ENCODE results near the gene CD22. TPM values are rescaled to one million over a fixed set of nuclear protein-coding genes. Genes with fewer than 3 reads are reported as not detected.

CD22 gene
- polyA plus RNA-seq, 1 experiment: not detected

GRCh38 chr19:35381318-35381717 is 52.3 kb downstream of the CD22 start:
- H3K9me3 ChIP-seq (ENCODE audit: control insufficient read depth, insufficient read depth, low read length): peaks cover 5% of the 10 kb centered on the region; the same call in 1 of the 2 replicates
- H3K4me3 ChIP-seq (ENCODE audit: low read depth, low read length): no peak overlapping the region
- H3K27ac ChIP-seq (ENCODE audit: low read depth, low read length): no peak overlapping the region
- TF ChIP-seq, protein P1, sequence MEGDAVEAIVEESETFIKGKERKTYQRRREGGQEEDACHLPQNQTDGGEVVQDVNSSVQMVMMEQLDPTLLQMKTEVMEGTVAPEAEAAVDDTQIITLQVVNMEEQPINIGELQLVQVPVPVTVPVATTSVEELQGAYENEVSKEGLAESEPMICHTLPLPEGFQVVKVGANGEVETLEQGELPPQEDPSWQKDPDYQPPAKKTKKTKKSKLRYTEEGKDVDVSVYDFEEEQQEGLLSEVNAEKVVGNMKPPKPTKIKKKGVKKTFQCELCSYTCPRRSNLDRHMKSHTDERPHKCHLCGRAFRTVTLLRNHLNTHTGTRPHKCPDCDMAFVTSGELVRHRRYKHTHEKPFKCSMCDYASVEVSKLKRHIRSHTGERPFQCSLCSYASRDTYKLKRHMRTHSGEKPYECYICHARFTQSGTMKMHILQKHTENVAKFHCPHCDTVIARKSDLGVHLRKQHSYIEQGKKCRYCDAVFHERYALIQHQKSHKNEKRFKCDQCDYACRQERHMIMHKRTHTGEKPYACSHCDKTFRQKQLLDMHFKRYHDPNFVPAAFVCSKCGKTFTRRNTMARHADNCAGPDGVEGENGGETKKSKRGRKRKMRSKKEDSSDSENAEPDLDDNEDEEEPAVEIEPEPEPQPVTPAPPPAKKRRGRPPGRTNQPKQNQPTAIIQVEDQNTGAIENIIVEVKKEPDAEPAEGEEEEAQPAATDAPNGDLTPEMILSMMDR (IDR thresholded peaks at IDR 0.05; ENCODE audit: low read depth, low read length): no peak
- CTCF ChIA-PET: no interaction called here
- no peaks in the 10 kb centered on the region for H3K27me3 ChIP-seq (ENCODE audit: control insufficient read depth, insufficient read depth, low read length)
- no peak for DNase-seq (ENCODE audit: low read depth, low spot score)
- POLR2A ChIA-PET: no interaction called here

DNA sequence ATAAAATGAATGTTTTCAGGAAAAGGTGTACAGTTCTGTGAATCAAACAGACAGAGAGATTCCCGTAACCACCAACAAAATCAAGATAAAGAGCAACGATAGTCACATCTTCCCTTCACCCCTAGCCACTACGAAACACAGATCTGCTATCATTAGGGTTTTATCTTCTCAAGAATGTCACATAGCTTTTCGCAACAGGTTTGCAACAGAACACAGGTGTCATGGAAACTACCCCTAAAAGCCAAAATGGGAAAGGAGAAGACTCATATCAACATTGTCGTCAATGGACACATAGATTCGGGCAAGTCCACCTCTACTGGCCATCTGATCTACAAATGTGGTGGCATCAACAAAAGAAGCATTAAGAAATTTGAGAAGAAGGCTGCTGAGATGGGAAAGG is 52.9 kb downstream of the CD22 start:
- ChIA-PET POLR2A (no interaction called here), CTCF (no interaction called here)
- H3K9me3 ChIP-seq (ENCODE audit: control insufficient read depth, insufficient read depth, low read length): peaks cover 5% of the 10 kb centered on the region; the same call in 1 of the 2 replicates
- H3K27me3 ChIP-seq (ENCODE audit: control insufficient read depth, insufficient read depth, low read length): no peaks in the 10 kb centered on the region
- TF ChIP-seq, protein P1 (IDR thresholded peaks at IDR 0.05; ENCODE audit: low read depth, low read length): no peak
- no peak for DNase-seq (ENCODE audit: low read depth, low spot score)
- no peak overlapping the region for H3K27ac ChIP-seq (ENCODE audit: low read depth, low read length)
- H3K4me3 ChIP-seq (ENCODE audit: low read depth, low read length): no peak overlapping the region

GRCh38 chr19:35383536-35383935 is 54.5 kb downstream of the CD22 start:
- ChIA-PET CTCF (no interaction called here), POLR2A (no interaction called here)
- Histone ChIP-seq H3K4me3 (ENCODE audit: low read depth, low read length) (no peak overlapping the region), H3K27ac (ENCODE audit: low read depth, low read length) (no peak overlapping the region), H3K27me3 (ENCODE audit: control insufficient read depth, insufficient read depth, low read length) (no peaks in the 10 kb centered on the region), H3K9me3 (ENCODE audit: control insufficient read depth, insufficient read depth, low read length) (peaks cover 5% of the 10 kb centered on the region; the same call in 1 of the 2 replicates)
- DNase-seq (ENCODE audit: low read depth, low spot score): no peak
- TF ChIP-seq, protein P1 (IDR thresholded peaks at IDR 0.05; ENCODE audit: low read depth, low read length): no peak

DNA sequence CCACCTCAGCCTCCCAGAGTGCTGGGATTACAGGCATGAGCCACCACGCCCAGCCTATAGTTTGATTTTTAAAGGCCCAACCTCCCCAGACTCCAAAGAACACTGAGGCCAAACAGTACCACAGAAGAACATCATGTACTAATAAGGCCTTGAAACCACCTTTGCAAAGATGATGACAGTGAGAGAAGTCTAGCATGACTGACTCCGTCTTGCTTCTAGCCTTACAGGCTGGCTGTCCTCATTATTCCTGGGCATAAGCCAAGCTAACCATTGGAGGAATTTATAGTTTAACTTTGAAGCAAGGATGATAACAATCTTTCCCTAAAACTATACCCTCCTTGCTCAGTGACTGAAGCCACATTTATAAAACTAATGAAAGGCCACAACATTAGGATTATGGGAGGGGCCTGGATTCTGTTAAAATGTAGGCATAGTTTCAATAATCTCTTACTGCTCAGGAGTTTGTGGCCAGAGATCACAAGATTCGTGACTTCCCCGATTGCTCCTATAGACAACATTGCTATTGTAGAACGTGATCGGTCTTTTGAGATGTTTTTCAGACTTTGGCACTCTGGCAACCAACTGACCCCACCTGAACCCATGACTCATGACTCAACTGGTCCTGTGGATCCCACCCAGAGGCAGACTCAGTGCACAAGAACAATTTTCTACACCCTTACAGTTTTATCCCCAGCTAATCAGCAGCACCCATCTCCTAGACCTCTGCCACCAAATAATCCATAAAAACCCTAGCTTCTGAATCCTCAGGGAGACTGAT is 59.5 kb downstream of the CD22 start:
- DNase-seq (ENCODE audit: low read depth, low spot score): no peak
- Histone ChIP-seq H3K27ac (ENCODE audit: low read depth, low read length) (no peak overlapping the region), H3K9me3 (ENCODE audit: control insufficient read depth, insufficient read depth, low read length) (peaks cover 5% of the 10 kb centered on the region; the same call in 1 of the 2 replicates), H3K4me3 (ENCODE audit: low read depth, low read length) (no peak overlapping the region), H3K27me3 (ENCODE audit: control insufficient read depth, insufficient read depth, low read length) (no peaks in the 10 kb centered on the region)
- TF ChIP-seq, protein P1 (IDR thresholded peaks at IDR 0.05; ENCODE audit: low read depth, low read length): no peak
- ChIA-PET POLR2A (no interaction called here), CTCF (no interaction called here)

- DNase-seq (ENCODE audit: low read depth, low spot score): no peak
- peaks cover 5% of the 10 kb centered on the region; the same call in 1 of the 2 replicates for H3K9me3 ChIP-seq (ENCODE audit: control insufficient read depth, insufficient read depth, low read length)
- TF ChIP-seq, protein P1 (IDR thresholded peaks at IDR 0.05; ENCODE audit: low read depth, low read length): no peak
- no peak overlapping the region for H3K27ac ChIP-seq (ENCODE audit: low read depth, low read length)
- H3K4me3 ChIP-seq (ENCODE audit: low read depth, low read length): no peak overlapping the region
- no peaks in the 10 kb centered on the region for H3K27me3 ChIP-seq (ENCODE audit: control insufficient read depth, insufficient read depth, low read length)
- POLR2A ChIA-PET: no interaction called here
- CTCF ChIA-PET: no interaction called here
Measured at GRCh38 chr19:35389192-35389861, 60.3 kb downstream of the CD22 start.

All from AG04450 (cell line).